ENCODE measurements around the gene CAD. TPM values are rescaled to one million over a fixed set of nuclear protein-coding genes. Genes with fewer than 3 reads are reported as not detected.

The CAD gene
- total RNA-seq, 1 experiment from 2014 or later = 41.5 TPM

DNA sequence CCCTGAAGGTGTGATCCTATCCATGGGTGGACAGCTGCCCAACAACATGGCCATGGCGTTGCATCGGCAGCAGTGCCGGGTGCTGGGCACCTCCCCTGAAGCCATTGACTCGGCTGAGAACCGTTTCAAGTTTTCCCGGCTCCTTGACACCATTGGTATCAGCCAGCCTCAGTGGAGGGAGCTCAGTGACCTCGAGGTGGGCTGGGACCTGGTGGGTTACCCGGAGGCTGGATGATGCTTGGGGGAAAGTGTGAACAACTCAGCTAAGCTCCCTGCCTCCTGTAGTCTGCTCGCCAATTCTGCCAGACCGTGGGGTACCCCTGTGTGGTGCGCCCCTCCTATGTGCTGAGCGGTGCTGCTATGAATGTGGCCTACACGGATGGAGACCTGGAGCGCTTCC lies 16.2 kb downstream of the CAD start:
- Histone ChIP-seq H3K9me3 (ENCODE audit: insufficient read depth, low read depth) (no peaks in the 10 kb centered on the region), H3K27ac (no peak overlapping the region), H3K4me3 (no peak overlapping the region), H4K20me1 (ENCODE audit: insufficient read depth) (no peaks in the 10 kb centered on the region; the same call in 1 of the 2 replicates), H2AFZ (no peak overlapping the region), H3F3A (ENCODE audit: insufficient read depth, low read depth) (no peaks in the 10 kb centered on the region), H3K27me3 (ENCODE audit: insufficient read depth, low read depth) (no peaks in the 10 kb centered on the region), H3K4me2 (no peak overlapping the region), H3K4me1 (replicated peaks; ENCODE audit: insufficient read depth) (no peaks in the 10 kb centered on the region), H3K9me2 (ENCODE audit: insufficient read depth) (no peaks in the 10 kb centered on the region), H3K79me2 (ENCODE audit: low read depth) (no peaks in the 10 kb centered on the region), H3K36me3 (ENCODE audit: low read depth) (peaks cover 20% of the 10 kb centered on the region)
- no peak for DNase-seq
- CTCF ChIA-PET = no interaction called here
- BruUV-seq (replicated peaks) = no TSS peak
- intact Hi-C loops (cut with micrococcal nuclease; ENCODE audit: unreplicated experiment) = no loop called here
- TF ChIP-seq EZH2 (IDR thresholded peaks at IDR 0.05; ENCODE audit: low read depth) = no peak
- TF ChIP-seq CTCF (conservative IDR thresholded peaks at IDR 0.05) = no peak
- POLR2A ChIA-PET (ENCODE audit: unreplicated experiment) = no interaction called here

- Histone ChIP-seq H3K4me1 (replicated peaks; ENCODE audit: insufficient read depth) (no peaks in the 10 kb centered on the region), H3K9me2 (ENCODE audit: insufficient read depth) (no peaks in the 10 kb centered on the region), H2AFZ (no peak overlapping the region), H3K9me3 (ENCODE audit: insufficient read depth, low read depth) (no peaks in the 10 kb centered on the region), H3K79me2 (ENCODE audit: low read depth) (no peaks in the 10 kb centered on the region), H3K27me3 (ENCODE audit: insufficient read depth, low read depth) (no peaks in the 10 kb centered on the region), H3K4me3 (no peak overlapping the region), H3F3A (ENCODE audit: insufficient read depth, low read depth) (no peaks in the 10 kb centered on the region), H3K4me2 (no peak overlapping the region), H4K20me1 (ENCODE audit: insufficient read depth) (no peaks in the 10 kb centered on the region; the same call in 1 of the 2 replicates), H3K36me3 (ENCODE audit: low read depth) (peaks cover 21% of the 10 kb centered on the region), H3K27ac (no peak overlapping the region)
- ChIA-PET CTCF (no interaction called here), POLR2A (ENCODE audit: unreplicated experiment) (no interaction called here)
- DNase-seq = no peak
- BruUV-seq (replicated peaks) = no TSS peak
- TF ChIP-seq CTCF (conservative IDR thresholded peaks at IDR 0.05) = no peak
- no peak for TF ChIP-seq EZH2 (IDR thresholded peaks at IDR 0.05; ENCODE audit: low read depth)
- intact Hi-C loops (cut with micrococcal nuclease; ENCODE audit: unreplicated experiment) = no loop called here
These were observed 19.0 kb downstream of the CAD start for GRCh38 chr2:27236136-27236535.

DNA sequence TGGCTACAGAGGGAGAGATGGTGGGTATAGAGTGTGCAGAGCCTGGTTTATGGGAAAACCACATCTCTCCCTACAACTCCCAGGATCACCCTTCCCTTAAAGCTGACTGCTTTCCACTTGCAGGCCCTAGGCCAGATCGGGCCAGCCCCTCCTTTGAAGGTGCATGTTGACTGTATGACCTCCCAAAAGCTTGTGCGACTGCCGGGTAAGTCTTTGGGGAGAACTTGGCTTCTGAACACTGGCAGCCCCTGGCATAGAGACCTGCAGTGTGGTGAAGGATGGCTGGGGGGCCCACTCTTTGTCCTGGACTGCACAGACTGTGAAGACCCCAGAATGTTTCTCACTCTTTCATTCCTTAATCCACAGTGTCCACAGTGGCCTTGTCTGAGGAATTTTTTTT lies 19.5 kb downstream of the CAD start:
- BruUV-seq (replicated peaks) = no TSS peak
- no peak overlapping the region for H2AFZ ChIP-seq
- TF ChIP-seq EZH2 (IDR thresholded peaks at IDR 0.05; ENCODE audit: low read depth) (no peak), CTCF (conservative IDR thresholded peaks at IDR 0.05) (no peak)
- H4K20me1 ChIP-seq (ENCODE audit: insufficient read depth) = no peaks in the 10 kb centered on the region; the same call in 1 of the 2 replicates
- no peak overlapping the region for H3K4me3 ChIP-seq
- H3F3A ChIP-seq (ENCODE audit: insufficient read depth, low read depth) = no peaks in the 10 kb centered on the region
- POLR2A ChIA-PET (ENCODE audit: unreplicated experiment) = no interaction called here
- peaks cover 21% of the 10 kb centered on the region for H3K36me3 ChIP-seq (ENCODE audit: low read depth)
- no peak overlapping the region for H3K27ac ChIP-seq
- H3K4me2 ChIP-seq = no peak overlapping the region
- CTCF ChIA-PET = no interaction called here
- intact Hi-C loops (cut with micrococcal nuclease; ENCODE audit: unreplicated experiment) = no loop called here
- H3K4me1 ChIP-seq (replicated peaks; ENCODE audit: insufficient read depth) = no peaks in the 10 kb centered on the region
- DNase-seq = no peak
- no peaks in the 10 kb centered on the region for H3K79me2 ChIP-seq (ENCODE audit: low read depth)
- H3K9me2 ChIP-seq (ENCODE audit: insufficient read depth) = no peaks in the 10 kb centered on the region
- H3K9me3 ChIP-seq (ENCODE audit: insufficient read depth, low read depth) = no peaks in the 10 kb centered on the region
- H3K27me3 ChIP-seq (ENCODE audit: insufficient read depth, low read depth) = no peaks in the 10 kb centered on the region
